Tongue (tissue), 2 donors: Measurements from ENCODE around the gene SLC24A2. TPM values are rescaled to one million over a fixed set of nuclear protein-coding genes. Genes with fewer than 3 reads are reported as not detected.
"Not testable (repeated sequence)": the region's sequence is repeated elsewhere in the genome, so short reads cannot be mapped to it uniquely, and the experiment has no call there.

Source experiments
- DNase-seq: peaks from one replicate; pipeline ENCODE4 v3.0.0-alpha.2; 2015
- total RNA-seq: library from RNA; depleted of rRNA; stranded (reverse); fragments of >200 nt; gene quantifications from one replicate; pipeline ENCODE4 v1.2.3, GENCODE V29; 2014

Gene SLC24A2
- 1.9 TPM for total RNA-seq

- DNase-seq, result peak; percentile 8
These were observed at the start of gene SLC24A2 for GRCh38 chr9:19788614-19789271. Gene SLC24A2, minus strand, starts transcription at chr9:19789037.

- DNase-seq, result not testable (repeated sequence)
These were observed 44.5 kb upstream of the SLC24A2 start for GRCh38 chr9:19833331-19833730.

- no peak for DNase-seq
These were observed 42.0 kb upstream of the SLC24A2 start for GRCh38 chr9:19830796-19831195.

GRCh38 chr9:19828576-19829109 is 39.8 kb upstream of the SLC24A2 start:
- DNase-seq, result peak; percentile 88

- no peak for DNase-seq
These were observed 27.9 kb upstream of the SLC24A2 start for GRCh38 chr9:19816769-19817168.

GRCh38 chr9:19812194-19812593 is 23.4 kb upstream of the SLC24A2 start:
- DNase-seq, result no peak

- no peak for DNase-seq
These were observed 20.8 kb upstream of the SLC24A2 start for GRCh38 chr9:19809422-19810269.

GRCh38 chr9:19807182-19807892 is 18.5 kb upstream of the SLC24A2 start:
- DNase-seq, result no peak

GRCh38 chr9:19804431-19804830 is 15.6 kb upstream of the SLC24A2 start:
- no peak for DNase-seq

GRCh38 chr9:19800884-19801283 is 12.0 kb upstream of the SLC24A2 start:
- DNase-seq, result no peak

GRCh38 chr9:19799784-19800183 is 10.9 kb upstream of the SLC24A2 start:
- no peak for DNase-seq

- no peak for DNase-seq
These were observed 685 bp downstream of the SLC24A2 start for GRCh38 chr9:19788152-19788551.

GRCh38 chr9:19787672-19788071 is 1.2 kb downstream of the SLC24A2 start:
- no peak for DNase-seq

- no peak for DNase-seq
These were observed 3.6 kb downstream of the SLC24A2 start for GRCh38 chr9:19785230-19785629.

GRCh38 chr9:19784136-19784535 is 4.7 kb downstream of the SLC24A2 start:
- no peak for DNase-seq

- DNase-seq, result no peak
These were observed 5.3 kb downstream of the SLC24A2 start for GRCh38 chr9:19783500-19783899.

- DNase-seq, result peak; percentile 72
These were observed 6.8 kb downstream of the SLC24A2 start for GRCh38 chr9:19782005-19782404.

GRCh38 chr9:19781240-19781639 is 7.6 kb downstream of the SLC24A2 start:
- no peak for DNase-seq

GRCh38 chr9:19771446-19771845 is 17.4 kb downstream of the SLC24A2 start:
- no peak for DNase-seq

GRCh38 chr9:19770973-19771372 is 17.9 kb downstream of the SLC24A2 start:
- DNase-seq, result no peak

GRCh38 chr9:19769213-19769612 is 19.6 kb downstream of the SLC24A2 start:
- no peak for DNase-seq

GRCh38 chr9:19768798-19769197 is 20.0 kb downstream of the SLC24A2 start:
- DNase-seq, result no peak

GRCh38 chr9:19759066-19759465 is 29.8 kb downstream of the SLC24A2 start:
- DNase-seq, result no peak
